Lung microvascular endothelial cell (primary cell): ENCODE data around the gene KIRREL2. TPM values are rescaled to one million over a fixed set of nuclear protein-coding genes. Genes with fewer than 3 reads are reported as not detected.

Experiments used
- DNase-seq, 2 donors: peaks; one replicate each; pipeline versions ENCODE4 v3.0.0 to v3.0.0-alpha.2; 2010; ENCODE audit warnings: low read depth in 2 of 2
- total RNA-seq: library from RNA; depleted of rRNA; stranded (reverse); fragments of >200 nt; gene quantifications from 2 replicates; pipeline ENCODE4 v1.2.1, GENCODE V29; 2014

KIRREL2 gene
- total RNA-seq, 1 donor from 2014 or later, result not detected

DNA sequence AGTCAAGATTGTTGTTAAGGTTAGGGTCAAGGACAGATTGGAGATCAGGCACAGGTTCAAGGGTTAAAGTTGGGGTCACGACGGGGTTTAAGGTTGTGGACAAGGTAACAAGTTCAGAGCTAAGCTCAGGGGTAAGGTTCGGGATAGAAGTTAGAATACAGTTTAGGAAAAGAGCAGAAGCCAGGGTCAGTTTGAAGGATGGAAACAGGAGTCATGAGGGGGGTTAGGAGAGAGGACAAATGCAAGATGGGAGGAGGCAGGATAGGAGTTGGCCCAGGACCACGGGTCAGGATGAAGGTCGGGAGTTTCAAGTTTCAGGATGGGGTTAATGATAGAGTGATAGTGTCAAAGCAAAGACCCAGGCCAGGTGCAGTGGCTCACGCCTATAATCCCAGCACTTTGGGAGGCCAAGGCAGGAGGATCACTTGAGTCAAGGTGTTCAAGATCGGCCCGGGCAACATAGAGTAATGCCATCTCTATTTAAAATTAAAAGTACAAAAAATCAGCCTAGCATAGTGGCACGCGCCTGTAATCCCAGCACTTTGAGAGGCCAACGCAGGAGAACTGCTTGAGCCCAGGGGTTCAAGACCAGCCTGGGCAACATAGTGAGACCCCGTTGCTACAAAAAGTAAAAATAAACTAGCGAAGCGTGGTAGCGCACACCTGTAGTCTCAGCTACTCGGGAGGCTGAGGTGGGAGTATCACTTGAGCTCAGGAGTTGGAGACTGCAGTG is 12.1 kb upstream of the KIRREL2 start:
- DNase-seq, result no peak

DNA sequence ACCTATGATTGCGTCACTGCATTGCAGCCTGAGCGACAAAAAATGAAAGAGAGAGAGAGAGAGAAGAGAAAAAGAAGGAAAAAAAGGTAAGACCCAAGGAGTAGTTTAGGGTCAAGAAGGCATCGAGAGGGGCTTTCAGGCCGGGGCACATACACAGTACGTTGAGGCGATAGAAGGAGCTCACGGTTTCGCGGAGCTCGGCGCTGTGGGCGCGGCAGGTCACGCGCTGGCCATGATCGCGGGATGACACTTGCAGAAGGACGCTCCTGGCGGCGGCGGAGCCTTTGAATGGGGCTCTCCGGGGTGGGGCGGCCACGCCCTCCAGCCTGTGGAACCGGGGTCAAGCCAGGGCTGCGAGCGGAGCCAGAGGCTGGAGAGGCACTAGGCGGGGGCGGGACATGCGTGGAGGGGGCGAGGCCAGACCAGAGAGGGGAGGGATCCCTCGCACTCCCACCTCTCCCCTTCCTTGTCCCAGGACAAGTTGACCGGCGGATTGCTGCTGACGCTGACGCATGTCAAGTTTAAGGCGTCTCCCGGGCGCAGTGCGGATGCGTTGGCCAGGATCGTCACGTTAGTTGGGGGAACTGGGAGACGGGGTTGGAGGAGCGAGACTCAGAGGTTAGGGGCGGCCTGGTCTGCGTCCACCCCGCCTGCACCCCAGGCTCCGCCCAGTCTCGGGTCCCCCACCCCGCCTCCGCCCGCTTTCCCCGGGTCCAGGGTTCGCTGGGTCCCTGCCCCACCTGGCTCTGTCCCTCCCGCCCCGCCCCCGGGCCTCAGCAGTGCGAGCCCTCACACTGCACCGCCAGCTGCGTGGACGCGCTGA is 11.3 kb upstream of the KIRREL2 start:
- no peak for DNase-seq

- DNase-seq, result no peak
Observed at GRCh38 chr19:35846038-35846668, 10.6 kb upstream of the KIRREL2 start.

GRCh38 chr19:35847911-35848310 is 8.8 kb upstream of the KIRREL2 start:
- DNase-seq, result no peak

DNA sequence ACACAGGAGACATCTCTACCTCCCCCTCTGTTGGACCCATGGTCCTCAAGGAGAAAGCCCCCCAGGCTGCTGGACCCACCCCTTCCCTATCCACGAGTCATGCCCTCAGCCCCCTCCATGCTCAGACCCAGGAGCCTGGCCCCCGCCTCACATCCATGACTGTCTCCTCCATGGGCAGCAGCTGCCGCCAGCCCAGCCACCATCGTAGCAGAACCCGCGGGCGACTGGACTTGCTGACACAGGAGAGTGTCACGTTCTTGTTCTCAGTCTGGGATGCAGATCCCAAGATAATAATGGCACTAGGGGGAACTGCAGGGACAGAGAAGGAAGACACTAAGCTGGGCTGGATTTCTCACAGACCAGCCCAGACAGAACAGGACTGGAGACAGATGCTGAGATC is 8.2 kb upstream of the KIRREL2 start:
- DNase-seq, result no peak

DNA sequence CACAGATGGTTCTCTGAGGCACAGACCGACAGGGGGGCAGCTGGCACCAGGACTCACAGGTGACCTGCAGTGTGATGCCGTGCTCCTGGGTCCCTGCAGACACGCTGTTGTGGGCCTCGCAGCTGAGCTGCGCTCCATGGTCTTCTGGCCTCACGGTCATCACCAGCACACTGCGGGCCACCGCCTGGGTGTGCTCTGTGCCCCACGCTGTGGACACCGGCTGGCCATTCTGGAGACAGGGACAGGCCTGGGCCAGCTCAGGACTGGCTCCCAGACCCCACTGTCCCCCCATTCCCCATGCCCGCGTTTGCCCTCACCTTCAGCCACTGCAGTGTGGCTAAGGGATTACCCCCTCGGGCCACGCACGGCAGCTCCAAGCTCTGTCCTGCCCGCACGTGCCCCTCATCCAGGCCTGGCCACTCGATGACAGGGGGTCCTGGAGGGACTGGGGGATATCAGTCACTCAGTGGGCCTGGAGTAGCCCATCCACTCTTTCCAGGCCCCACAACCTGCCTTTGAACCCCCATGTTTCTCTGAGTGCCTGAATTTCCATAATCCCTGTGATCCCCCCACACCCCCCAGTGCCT is 7.7 kb upstream of the KIRREL2 start:
- DNase-seq, result no peak

GRCh38 chr19:35851213-35852028 is 5.3 kb upstream of the KIRREL2 start:
- no peak for DNase-seq

DNA sequence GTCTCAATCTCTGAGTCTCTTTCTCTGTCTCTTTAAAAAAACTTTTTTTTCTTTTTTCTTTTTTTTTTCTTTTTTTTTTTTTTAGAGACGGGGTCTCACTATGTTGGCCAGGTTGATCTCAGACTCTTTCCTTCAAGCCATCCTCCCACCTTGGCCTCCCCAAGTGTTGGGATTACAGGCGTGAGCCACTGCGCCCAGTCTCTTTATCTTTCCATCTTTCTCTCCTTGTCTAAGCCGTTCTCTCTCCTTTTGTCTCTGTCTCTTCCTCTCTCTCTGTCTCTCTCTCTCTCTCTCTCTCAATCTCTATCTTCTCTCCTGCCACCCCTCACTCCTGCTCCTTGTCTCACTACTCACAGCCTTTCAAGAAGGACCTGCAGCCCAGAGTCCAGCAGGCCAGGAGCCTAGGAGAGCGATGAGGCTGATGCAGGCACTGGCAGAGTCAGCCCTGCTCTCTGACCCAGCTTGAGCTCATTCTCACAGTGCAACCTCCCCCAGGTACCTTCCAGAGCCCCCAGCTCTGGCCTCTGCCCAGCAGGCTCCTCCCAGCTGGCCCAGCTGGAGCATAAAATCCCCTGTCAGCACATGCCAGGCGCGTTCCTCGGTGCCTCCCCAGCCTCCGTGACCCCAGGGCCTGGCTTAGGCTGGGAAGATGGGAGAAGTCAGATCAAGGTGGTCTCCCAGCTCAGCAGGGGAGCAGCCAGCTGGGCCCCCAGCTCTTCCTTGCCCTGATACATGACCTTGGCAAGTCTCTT is 4.5 kb upstream of the KIRREL2 start, which contains the start of gene NPHS1:
TSS of gene NPHS1 (minus strand) at position 476 of the 752 bp plus-strand sequence. CDS start 667 bp downstream, outside the sequence.
- no peak for DNase-seq

DNA sequence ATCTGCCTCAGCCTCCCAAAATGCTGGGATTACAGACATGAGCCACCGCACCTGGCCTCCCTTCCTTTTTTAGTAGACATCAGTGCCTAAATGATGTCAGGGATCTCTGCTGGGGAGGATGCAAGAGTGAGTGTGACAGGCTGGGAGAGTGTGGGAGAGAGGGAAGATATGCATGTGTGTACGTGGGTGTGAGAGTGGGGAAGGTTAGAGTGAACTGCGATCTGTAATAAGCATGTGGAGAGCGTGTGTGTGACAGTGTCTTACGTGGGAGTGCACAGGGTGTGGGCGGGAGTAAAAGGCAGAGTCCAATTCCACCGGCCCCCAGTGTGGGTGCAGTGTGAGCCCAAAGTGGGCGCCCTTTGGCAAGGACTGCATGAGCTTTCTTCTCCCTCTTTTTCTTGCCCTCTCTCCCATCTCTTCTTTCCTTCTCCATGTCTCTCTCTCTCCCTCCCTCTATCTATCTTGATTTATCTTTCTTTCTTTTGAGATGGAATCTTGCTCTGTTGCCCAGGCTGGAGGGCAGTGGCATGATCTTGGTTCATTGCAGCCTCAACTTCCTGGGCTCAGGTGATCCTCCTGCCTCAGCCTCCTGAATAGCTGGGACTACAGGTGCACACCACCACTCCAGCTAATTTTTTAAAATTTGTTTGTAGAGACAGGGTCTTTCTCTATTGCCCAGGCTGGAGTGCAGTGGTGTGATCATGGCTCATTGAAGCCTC is 3.5 kb upstream of the KIRREL2 start:
- DNase-seq, result no peak

- DNase-seq, result no peak
Observed at GRCh38 chr19:35858311-35858710, 1.6 kb downstream of the KIRREL2 start.

DNA sequence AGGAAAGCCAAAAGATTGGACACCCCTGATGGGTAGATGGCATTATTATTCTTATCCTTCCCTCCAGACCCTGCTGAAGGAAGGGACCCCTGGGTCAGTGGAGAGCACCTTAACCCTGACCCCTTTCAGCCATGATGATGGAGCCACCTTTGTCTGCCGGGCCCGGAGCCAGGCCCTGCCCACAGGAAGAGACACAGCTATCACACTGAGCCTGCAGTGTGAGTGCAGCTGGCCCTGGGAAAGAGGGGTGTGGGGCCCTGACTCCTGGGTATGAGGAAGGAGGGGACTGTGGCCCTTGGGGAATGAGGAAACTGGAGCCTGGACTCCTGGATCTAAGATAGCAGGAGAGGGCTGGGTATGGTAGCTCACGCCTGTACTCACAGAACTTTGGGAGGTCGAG is 2.7 kb downstream of the KIRREL2 start:
- no peak for DNase-seq

GRCh38 chr19:35860436-35860817 is 3.7 kb downstream of the KIRREL2 start:
- DNase-seq, result no peak

GRCh38 chr19:35860818-35861639 is 4.3 kb downstream of the KIRREL2 start:
- DNase-seq, result peak in 1 of 2 donors; percentile 20

GRCh38 chr19:35861640-35862160 is 5.0 kb downstream of the KIRREL2 start:
- DNase-seq, result no peak

DNA sequence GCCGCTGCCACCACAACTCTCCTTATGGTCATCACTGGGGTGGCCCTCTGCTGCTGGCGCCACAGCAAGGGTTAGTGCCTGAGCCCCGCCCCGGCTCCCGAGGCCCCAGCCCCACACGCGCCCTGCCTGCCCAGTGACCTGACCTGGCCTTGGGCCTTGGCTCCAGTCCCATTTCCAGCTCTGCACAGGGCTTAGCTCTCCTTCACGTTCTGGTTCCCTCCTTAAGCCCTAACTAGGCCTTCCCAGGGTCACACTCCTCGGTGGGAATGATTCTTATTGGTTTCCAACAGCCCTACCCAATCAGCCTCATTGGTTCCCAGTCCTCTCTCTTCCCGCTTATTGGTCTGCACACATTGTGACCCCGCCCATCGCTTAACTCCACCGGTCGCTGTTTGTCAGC is 5.8 kb downstream of the KIRREL2 start:
- DNase-seq, result no peak

GRCh38 chr19:35863018-35863417 is 6.3 kb downstream of the KIRREL2 start:
- no peak for DNase-seq

DNA sequence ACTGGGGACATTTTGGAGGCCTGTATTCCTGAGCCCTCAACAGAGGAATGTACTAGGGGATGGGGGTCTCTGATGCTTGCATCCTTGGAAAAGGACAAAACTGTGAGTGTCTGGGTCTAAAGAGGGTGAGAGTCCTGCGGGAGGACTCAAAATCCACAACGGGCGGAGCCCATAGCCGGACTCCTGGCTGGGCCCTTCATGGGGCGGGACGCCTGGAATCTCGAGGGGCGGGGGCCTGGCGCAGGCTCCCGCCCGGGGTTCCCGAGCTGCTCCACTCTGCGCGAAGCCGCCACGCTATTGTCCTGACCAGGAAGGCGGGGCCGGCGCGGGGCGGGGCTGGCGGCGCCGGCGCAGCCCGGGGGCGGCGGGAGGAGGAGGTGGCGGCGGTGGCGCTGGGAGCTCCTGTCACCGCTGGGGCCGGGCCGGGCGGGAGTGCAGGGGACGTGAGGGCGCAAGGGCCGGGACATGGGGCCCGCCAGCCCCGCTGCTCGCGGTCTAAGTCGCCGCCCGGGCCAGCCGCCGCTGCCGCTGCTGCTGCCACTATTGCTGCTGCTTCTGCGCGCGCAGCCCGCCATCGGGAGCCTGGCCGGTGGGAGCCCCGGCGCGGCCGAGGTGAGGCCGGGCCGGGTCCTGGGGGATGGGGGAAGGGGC is 11.6 kb downstream of the KIRREL2 start, which contains the start of gene APLP1:
TSS of gene APLP1 (plus strand) at position 403 of the 651 bp plus-strand sequence. CDS start at position 466, 63 bp downstream.
- peak; percentile 32 to 59 for DNase-seq

DNA sequence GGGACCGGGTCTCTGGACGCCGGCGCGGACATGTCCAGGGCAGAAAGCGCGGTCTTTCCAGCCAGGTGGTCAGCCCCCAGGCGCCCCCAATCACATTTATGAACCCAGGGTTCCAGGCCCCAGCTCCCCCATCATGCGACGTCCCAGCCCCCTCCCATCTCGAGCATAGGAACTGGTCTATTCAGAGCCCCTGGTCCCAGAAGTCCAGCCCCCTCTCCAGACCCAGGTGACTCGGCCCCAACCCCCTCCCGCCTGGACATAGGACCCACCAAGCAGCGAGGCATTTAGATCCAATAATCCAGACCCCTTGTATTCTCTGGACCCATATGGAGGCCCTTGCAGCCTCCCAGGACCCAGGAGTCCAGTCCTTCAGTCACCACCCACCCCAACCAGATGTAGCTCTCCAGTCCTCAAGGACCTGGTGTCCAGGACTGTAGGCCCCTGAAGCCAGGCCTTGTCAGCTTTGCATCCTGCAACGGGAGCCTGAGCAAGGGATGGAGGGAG is 12.2 kb downstream of the KIRREL2 start:
- DNase-seq, result no peak
